Body of pancreas (tissue), 4 donors: ENCODE measurements around the gene KXD1. TPM values are rescaled to one million over a fixed set of nuclear protein-coding genes. Genes with fewer than 3 reads are reported as not detected.

Source experiments
- ATAC-seq: fragments of 150-250 bp; one replicate; pipeline ENCODE4 v1.9.1; 2016
- DNase-seq, 4 donors: peaks; one replicate each; pipeline ENCODE4 v3.0.0-alpha.2; 2019
- H3K27ac ChIP-seq, 4 donors: fragments of 200-600 bp; sonication (generic); 1 replicate in 3 of 4; 2 replicates in 1 of 4; pipeline versions ENCODE4 v1.5.1 to v1.6.1; 2016 to 2019; ENCODE audit warnings: mild to moderate bottlenecking in 1 of 4, mixed read lengths in 1 of 4, moderate library complexity in 1 of 4
- H3K27me3 ChIP-seq, 2 donors: fragments of 200-600 bp; sonication (generic); one replicate each; pipeline ENCODE4 v1.6.0; 2016; ENCODE audit warnings: mild to moderate bottlenecking in 1 of 2
- H3K36me3 ChIP-seq, 2 donors: fragments of 200-600 bp; sonication (generic); replicated peaks in 1 of 2; 2 replicates each; pipeline ENCODE4 v1.5.1; 2016; ENCODE audit warnings: low read depth in 2 of 2; ENCODE audit not compliant: insufficient read depth in 1 of 2
- H3K4me1 ChIP-seq: fragments of 200-600 bp; sonication (generic); one replicate; pipeline ENCODE4 v1.6.0; 2016
- H3K4me3 ChIP-seq, 2 donors: fragments of 200-600 bp; sonication (generic); 1 replicate in 1 of 2; 2 replicates in 1 of 2; pipeline ENCODE4 v1.5.1; 2016 to 2019
- H3K9me3 ChIP-seq, 3 donors: fragments of 200-600 bp; sonication (generic); 1 replicate in 2 of 3; 2 replicates in 1 of 3; pipeline ENCODE4 v1.5.1; 2016
- POLR2A ChIP-seq, 3 donors: fragments of 450-650 bp; IDR thresholded peaks; one replicate each; pipeline ENCODE4 v1.6.1; 2016; ENCODE audit warnings: antibody characterized with exemption in 3 of 3, mild to moderate bottlenecking in 2 of 3
- WGBS, 2 donors: methylation state at CpG; one replicate each; pipeline ENCODE4 v1.1.5; 2017; 5-methylcytosine and 5-hydroxymethylcytosine counted together
- intact Hi-C: fragments of 100-400 bp; cut with DNase I; formaldehyde crosslinking; loops from one replicate; pipeline ENCODE4 v1.15.1; 2023
- total RNA-seq, 2 donors: library from RNA; depleted of rRNA; stranded (reverse); fragments of >200 nt; gene quantifications; one replicate each; pipeline ENCODE4 v1.1.0, GENCODE V29; 2016
- TF ChIP-seq, protein P1 (sequence below), 7 experiments: fragments of 450-650 bp in 4 of 7; fragments of 200-600 bp in 3 of 7; sonication (generic) in 3 of 7; IDR thresholded peaks; one replicate each; pipeline ENCODE4 v1.5.1; 2016 to 2019; ENCODE audit warnings: antibody characterized with exemption in 7 of 7

Gene KXD1, protein sequence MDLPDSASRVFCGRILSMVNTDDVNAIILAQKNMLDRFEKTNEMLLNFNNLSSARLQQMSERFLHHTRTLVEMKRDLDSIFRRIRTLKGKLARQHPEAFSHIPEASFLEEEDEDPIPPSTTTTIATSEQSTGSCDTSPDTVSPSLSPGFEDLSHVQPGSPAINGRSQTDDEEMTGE
- 10 to 100 TPM; 62.6 to 71.1 TPM for total RNA-seq

DNA sequence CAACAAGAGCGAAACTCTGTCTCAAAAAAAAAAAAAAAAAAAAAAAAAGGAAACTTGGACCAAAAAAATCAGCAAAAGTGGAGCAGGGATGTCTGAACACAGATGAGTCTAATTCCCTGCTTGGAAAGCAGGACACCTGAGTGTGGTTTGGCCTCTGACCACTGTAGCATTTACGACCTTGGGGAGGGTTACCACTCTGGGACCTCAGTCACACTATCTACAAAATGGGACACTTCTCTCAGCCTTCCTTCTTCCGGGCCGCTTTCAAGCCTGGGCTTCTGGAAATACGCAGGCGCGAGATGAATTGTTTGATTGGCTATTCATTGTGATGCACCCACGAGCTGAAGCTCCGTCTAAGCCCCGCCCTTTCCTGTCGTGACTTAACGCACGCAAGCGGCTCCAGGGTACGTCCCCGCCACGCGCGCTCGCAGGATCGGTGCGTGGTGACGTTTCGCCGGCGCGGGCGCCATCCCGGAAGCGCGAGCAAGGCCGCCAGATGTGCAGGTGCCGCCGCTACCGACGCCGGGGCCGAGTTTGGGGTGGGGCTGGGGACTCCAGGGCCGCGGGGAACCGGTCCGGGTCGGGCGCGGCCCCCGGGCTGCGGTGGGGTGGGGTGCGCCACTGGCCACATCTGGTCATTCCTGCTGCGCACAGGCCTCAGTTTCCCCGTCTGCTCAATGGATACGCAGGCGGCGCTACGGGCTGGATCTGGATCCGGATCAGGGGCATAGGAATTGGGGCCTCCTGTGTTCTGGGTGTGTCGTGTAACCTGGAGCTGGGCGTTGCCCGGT is at the start of gene KXD1:
Gene KXD1 (plus strand): TSS at position 460 of the 791 bp plus-strand sequence. CDS start 4,187 bp downstream, outside the sequence.
- H3K4me3 ChIP-seq = peak within 1 kb of the TSS; percentile 57 to 81
- TF ChIP-seq POLR2A (IDR thresholded peaks at IDR 0.05) = peak; percentile 59 to 77 (median 67)
- TF ChIP-seq, protein P1, sequence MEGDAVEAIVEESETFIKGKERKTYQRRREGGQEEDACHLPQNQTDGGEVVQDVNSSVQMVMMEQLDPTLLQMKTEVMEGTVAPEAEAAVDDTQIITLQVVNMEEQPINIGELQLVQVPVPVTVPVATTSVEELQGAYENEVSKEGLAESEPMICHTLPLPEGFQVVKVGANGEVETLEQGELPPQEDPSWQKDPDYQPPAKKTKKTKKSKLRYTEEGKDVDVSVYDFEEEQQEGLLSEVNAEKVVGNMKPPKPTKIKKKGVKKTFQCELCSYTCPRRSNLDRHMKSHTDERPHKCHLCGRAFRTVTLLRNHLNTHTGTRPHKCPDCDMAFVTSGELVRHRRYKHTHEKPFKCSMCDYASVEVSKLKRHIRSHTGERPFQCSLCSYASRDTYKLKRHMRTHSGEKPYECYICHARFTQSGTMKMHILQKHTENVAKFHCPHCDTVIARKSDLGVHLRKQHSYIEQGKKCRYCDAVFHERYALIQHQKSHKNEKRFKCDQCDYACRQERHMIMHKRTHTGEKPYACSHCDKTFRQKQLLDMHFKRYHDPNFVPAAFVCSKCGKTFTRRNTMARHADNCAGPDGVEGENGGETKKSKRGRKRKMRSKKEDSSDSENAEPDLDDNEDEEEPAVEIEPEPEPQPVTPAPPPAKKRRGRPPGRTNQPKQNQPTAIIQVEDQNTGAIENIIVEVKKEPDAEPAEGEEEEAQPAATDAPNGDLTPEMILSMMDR (IDR thresholded peaks at IDR 0.05) = peak in 2 of 7 experiments; percentile 7 to 13
- no peaks in the 10 kb centered on the region for H3K9me3 ChIP-seq
- no peaks in the 10 kb centered on the region for H3K27me3 ChIP-seq
- peak; percentile 98 to 99 (median 99) for DNase-seq
- H3K4me1 ChIP-seq = peaks cover 15% of the 10 kb centered on the region
- peak; percentile 100 for ATAC-seq
- peak within 1 kb of the TSS; percentile 79 to 96 (median 92) for H3K27ac ChIP-seq
- 1% methylated on average over 15 to 57 of the region's 58 CpGs for WGBS, 2 donors
- H3K36me3 ChIP-seq = peaks cover 0 to under 1% of the 10 kb centered on the region in 2 donors
- intact Hi-C loops = no loop called here

GRCh38 chr19:18508585-18508984 is 49.1 kb upstream of the KXD1 start:
- no peak for TF ChIP-seq POLR2A (IDR thresholded peaks at IDR 0.05)
- TF ChIP-seq, protein P1 (IDR thresholded peaks at IDR 0.05) = no peak
- H3K27me3 ChIP-seq = no peaks in the 10 kb centered on the region
- ATAC-seq = no peak
- WGBS, 2 donors = 90 to 91% methylated on average over 2 to 7 of the region's 7 CpGs
- intact Hi-C loops = no loop called here
- no peak for DNase-seq
- no peaks in the 10 kb centered on the region for H3K36me3 ChIP-seq
- peaks cover 64% of the 10 kb centered on the region for H3K4me1 ChIP-seq
- no peak overlapping the region for H3K4me3 ChIP-seq
- H3K27ac ChIP-seq = no peak overlapping the region
- no peaks in the 10 kb centered on the region for H3K9me3 ChIP-seq

DNA sequence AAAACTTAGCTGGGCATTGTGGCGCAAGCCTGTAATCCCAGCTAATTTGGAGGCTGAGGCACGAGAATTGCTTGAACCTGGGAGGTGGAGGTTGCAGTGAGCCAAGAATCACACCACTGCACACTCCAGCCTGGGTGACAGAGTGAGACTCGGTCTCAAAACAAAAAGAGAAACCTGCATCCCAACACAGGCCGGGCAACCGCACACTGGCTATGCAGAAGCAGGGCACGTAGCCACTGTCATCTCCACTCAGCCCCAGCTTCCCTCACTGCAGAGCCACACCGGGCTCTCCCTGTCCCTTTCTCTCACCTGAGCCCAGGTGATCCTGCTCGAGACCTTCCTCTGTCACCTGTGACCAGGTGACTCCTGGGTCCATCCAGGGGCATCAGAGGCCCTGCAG is 47.5 kb upstream of the KXD1 start:
- ATAC-seq (no peak), DNase-seq (no peak)
- H3K4me3 ChIP-seq = no peak overlapping the region
- WGBS, 2 donors = 87 to 93% methylated on average over 2 to 8 of the region's 8 CpGs
- H3K36me3 ChIP-seq = no peaks in the 10 kb centered on the region
- no peaks in the 10 kb centered on the region for H3K27me3 ChIP-seq
- no peaks in the 10 kb centered on the region for H3K9me3 ChIP-seq
- H3K27ac ChIP-seq = no peak overlapping the region
- TF ChIP-seq, protein P1 (IDR thresholded peaks at IDR 0.05) = no peak
- no peak for TF ChIP-seq POLR2A (IDR thresholded peaks at IDR 0.05)
- intact Hi-C loops = no loop called here
- H3K4me1 ChIP-seq = peaks cover 57% of the 10 kb centered on the region

GRCh38 chr19:18513868-18514267 is 43.8 kb upstream of the KXD1 start:
- 72 to 81% methylated on average over 11 of the region's 11 CpGs for WGBS, 2 donors
- DNase-seq = no peak
- H3K9me3 ChIP-seq = no peaks in the 10 kb centered on the region
- no peaks in the 10 kb centered on the region for H3K36me3 ChIP-seq
- H3K4me1 ChIP-seq = peaks cover 49% of the 10 kb centered on the region
- no peak for ATAC-seq
- intact Hi-C loops = no loop called here
- H3K27me3 ChIP-seq = no peaks in the 10 kb centered on the region
- TF ChIP-seq, protein P1 (IDR thresholded peaks at IDR 0.05) = no peak
- no peak for TF ChIP-seq POLR2A (IDR thresholded peaks at IDR 0.05)
- H3K4me3 ChIP-seq = no peak overlapping the region
- no peak overlapping the region for H3K27ac ChIP-seq
